Neural progenitor cell (in vitro differentiated cells): ENCODE results near the gene KRT78. TPM values are rescaled to one million over a fixed set of nuclear protein-coding genes. Genes with fewer than 3 reads are reported as not detected.

Experiments
- DNase-seq: peaks from one replicate; pipeline ENCODE4 v3.0.0-alpha.2; 2016; ENCODE audit warnings: low spot score
- H2AFZ ChIP-seq: fragments of 200-600 bp; sonication (generic); replicated peaks from 2 replicates; pipeline ENCODE4 v1.6.1; 2016; ENCODE audit warnings: antibody characterized with exemption
- H3F3A ChIP-seq: fragments of 200-600 bp; sonication (generic); 2 replicates; pipeline ENCODE4 v1.6.1; 2016; ENCODE audit warnings: antibody characterized with exemption, low read depth
- H3K27ac ChIP-seq: fragments of 200-600 bp; sonication (generic); 2 replicates; pipeline ENCODE4 v1.5.1; 2016; ENCODE audit warnings: mild to moderate bottlenecking
- H3K27me3 ChIP-seq: fragments of 200-600 bp; sonication (generic); 2 replicates; pipeline ENCODE4 v1.6.1; 2016; ENCODE audit warnings: mild to moderate bottlenecking, moderate library complexity
- H3K36me3 ChIP-seq: fragments of 200-600 bp; sonication (generic); 2 replicates; pipeline ENCODE4 v1.5.1; 2016
- H3K4me1 ChIP-seq: fragments of 200-600 bp; sonication (generic); 2 replicates; pipeline ENCODE4 v1.6.1; 2016; ENCODE audit warnings: mixed run types
- H3K4me2 ChIP-seq: fragments of 200-600 bp; sonication (generic); 2 replicates; pipeline ENCODE4 v1.6.1; 2016
- H3K4me3 ChIP-seq: fragments of 200-600 bp; sonication (generic); 2 replicates; pipeline ENCODE4 v1.5.1; 2016
- H3K79me2 ChIP-seq: fragments of 200-600 bp; sonication (generic); 2 replicates; pipeline ENCODE4 v1.6.1; 2016; ENCODE audit warnings: low read depth
- H3K9ac ChIP-seq: fragments of 200-600 bp; sonication (generic); 2 replicates; pipeline ENCODE4 v1.6.1; 2016
- H3K9me3 ChIP-seq: fragments of 200-600 bp; sonication (generic); 2 replicates; pipeline ENCODE4 v1.5.1; 2016; ENCODE audit warnings: low read depth
- H4K20me1 ChIP-seq: fragments of 200-600 bp; sonication (generic); 2 replicates; pipeline ENCODE4 v1.6.1; 2016; ENCODE audit warnings: low read depth
- H3K27ac Mint-ChIP-seq: 3 replicates; pipeline ENCODE4 v1.8.0; 2021; ENCODE audit warnings: mixed read lengths
- H3K27me3 Mint-ChIP-seq: 2 replicates; pipeline ENCODE4 v1.8.0; 2022; ENCODE audit warnings: low read depth, mild to moderate bottlenecking, inconsistent platforms, moderate library complexity, mixed read lengths; ENCODE audit not compliant: insufficient read depth
- H3K36me3 Mint-ChIP-seq: 3 replicates; pipeline ENCODE4 v1.8.0; 2021; ENCODE audit warnings: mixed read lengths
- H3K4me1 Mint-ChIP-seq: 3 replicates; pipeline ENCODE4 v1.8.0; 2021; ENCODE audit warnings: mixed read lengths
- H3K4me3 Mint-ChIP-seq: 3 replicates; pipeline ENCODE4 v1.8.0; 2021; ENCODE audit warnings: mild to moderate bottlenecking, moderate library complexity, mixed read lengths
- H3K9me3 Mint-ChIP-seq: 3 replicates; pipeline ENCODE4 v1.8.0; 2020; ENCODE audit warnings: mixed read lengths
- EZH2 ChIP-seq: fragments of 200-600 bp; sonication (generic); IDR thresholded peaks from 2 replicates; pipeline ENCODE4 v1.6.1; 2017; ENCODE audit warnings: antibody characterized with exemption, mild to moderate bottlenecking, moderate library complexity
- EZH2phosphoT487 ChIP-seq: fragments of 200-600 bp; sonication (generic); IDR thresholded peaks from 2 replicates; pipeline ENCODE4 v1.6.1; 2017; ENCODE audit warnings: antibody characterized with exemption
- total RNA-seq: library from RNA; depleted of rRNA; stranded (reverse); fragments of >200 nt; gene quantifications from 2 replicates; pipeline ENCODE4 v1.2.3, GENCODE V29; 2015; ENCODE audit warnings: low replicate concordance
- TF ChIP-seq, protein P1 (sequence below): fragments of 200-600 bp; sonication (generic); IDR thresholded peaks from 2 replicates; pipeline ENCODE4 v1.5.1; 2017; ENCODE audit warnings: antibody characterized with exemption, mild to moderate bottlenecking

KRT78 gene
- total RNA-seq, 1 donor from 2014 or later, result not detected

DNA sequence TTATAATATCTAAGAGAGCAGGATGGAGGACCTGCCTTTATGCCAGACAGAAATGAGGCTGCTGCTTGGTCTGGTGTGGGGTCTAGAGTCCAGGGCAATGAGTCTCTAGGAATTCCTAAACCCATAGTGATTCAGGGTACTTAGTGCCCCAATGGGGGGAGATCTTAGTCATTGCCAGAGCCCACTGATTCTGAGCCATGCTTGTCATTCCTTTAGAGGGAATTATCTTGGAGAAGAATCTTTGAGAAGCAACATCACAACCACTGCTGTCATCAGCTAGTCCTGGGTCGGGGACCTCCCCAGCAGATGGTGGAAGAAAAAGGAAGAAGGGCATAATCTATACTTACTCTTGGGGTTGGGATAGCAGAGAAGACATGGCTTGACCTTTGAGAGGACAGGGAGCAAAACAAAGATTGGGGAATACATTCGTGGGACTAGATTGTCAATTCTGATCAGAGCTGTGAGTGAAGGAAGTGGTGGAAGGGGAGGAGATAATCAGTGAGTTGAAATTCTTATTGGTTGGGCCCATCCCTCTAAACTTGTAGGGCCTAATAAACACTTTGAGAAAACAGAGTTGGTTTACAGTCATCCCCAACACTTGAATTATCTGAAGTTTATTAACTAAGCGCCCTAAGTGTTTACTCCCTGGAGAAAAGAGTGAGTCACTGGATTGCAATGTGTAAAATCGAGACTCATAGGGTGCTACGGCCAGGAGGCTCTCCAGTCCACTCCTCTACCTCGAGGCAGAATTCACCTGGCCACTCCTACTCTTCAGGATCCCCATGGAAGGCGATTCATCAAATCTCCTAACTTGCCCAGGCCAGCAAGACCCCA is 49.9 kb downstream of the KRT78 start:
- H3K4me2 ChIP-seq, result no peak overlapping the region
- Mint-ChIP-seq H3K9me3 (no peaks in the 10 kb centered on the region), H3K27ac (no peak overlapping the region), H3K4me1 (no peaks in the 10 kb centered on the region), H3K4me3 (no peak overlapping the region), H3K36me3 (no peaks in the 10 kb centered on the region), H3K27me3 (peaks cover 11% of the 10 kb centered on the region)
- no peak overlapping the region for H3K27ac ChIP-seq
- H3K4me1 ChIP-seq, result no peaks in the 10 kb centered on the region
- no peaks in the 10 kb centered on the region for H3K9me3 ChIP-seq
- no peak overlapping the region for H2AFZ ChIP-seq
- H3K36me3 ChIP-seq, result no peaks in the 10 kb centered on the region
- H3K9ac ChIP-seq, result no peak overlapping the region
- no peaks in the 10 kb centered on the region for H3K27me3 ChIP-seq
- H4K20me1 ChIP-seq, result no peaks in the 10 kb centered on the region
- H3K79me2 ChIP-seq, result no peaks in the 10 kb centered on the region
- DNase-seq, result no peak
- TF ChIP-seq EZH2phosphoT487, result no peak
- TF ChIP-seq EZH2, result no peak
- TF ChIP-seq, protein P1, sequence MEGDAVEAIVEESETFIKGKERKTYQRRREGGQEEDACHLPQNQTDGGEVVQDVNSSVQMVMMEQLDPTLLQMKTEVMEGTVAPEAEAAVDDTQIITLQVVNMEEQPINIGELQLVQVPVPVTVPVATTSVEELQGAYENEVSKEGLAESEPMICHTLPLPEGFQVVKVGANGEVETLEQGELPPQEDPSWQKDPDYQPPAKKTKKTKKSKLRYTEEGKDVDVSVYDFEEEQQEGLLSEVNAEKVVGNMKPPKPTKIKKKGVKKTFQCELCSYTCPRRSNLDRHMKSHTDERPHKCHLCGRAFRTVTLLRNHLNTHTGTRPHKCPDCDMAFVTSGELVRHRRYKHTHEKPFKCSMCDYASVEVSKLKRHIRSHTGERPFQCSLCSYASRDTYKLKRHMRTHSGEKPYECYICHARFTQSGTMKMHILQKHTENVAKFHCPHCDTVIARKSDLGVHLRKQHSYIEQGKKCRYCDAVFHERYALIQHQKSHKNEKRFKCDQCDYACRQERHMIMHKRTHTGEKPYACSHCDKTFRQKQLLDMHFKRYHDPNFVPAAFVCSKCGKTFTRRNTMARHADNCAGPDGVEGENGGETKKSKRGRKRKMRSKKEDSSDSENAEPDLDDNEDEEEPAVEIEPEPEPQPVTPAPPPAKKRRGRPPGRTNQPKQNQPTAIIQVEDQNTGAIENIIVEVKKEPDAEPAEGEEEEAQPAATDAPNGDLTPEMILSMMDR, result no peak
- no peak overlapping the region for H3K4me3 ChIP-seq
- H3F3A ChIP-seq, result no peaks in the 10 kb centered on the region

DNA sequence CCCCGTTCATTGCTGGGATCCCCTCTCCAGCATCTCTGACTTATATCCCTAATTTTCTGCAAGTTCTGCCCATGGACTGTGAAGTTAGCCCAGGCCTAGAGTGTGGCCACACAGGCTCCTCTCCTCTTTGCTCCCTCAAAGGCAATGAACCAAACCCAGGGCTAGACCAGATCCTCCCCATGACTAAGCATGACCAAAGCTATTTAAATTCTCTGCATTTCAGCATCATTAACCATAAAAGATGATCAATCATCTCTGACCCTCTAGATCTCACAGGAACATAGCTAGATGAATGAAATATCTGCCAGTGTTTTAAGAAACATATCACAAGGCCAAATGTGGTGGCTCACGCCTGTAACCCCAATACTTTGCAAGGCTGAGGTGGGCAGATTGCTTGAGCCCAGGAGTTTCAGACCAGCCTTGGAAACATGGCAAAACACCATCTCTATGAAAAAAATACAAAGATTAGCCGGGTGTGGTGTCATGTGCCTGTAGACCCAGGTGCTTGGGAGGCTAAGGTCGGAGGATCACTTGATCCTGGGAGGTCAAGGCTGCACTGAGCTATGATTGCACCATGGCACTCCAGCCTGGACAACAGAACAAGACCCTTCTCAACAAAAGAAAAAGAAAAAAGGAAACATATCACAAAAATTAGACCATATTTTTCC is 50.7 kb downstream of the KRT78 start:
- H3K79me2 ChIP-seq, result no peaks in the 10 kb centered on the region
- DNase-seq, result no peak
- no peak overlapping the region for H3K4me3 ChIP-seq
- Mint-ChIP-seq H3K27ac (no peak overlapping the region), H3K4me3 (no peak overlapping the region), H3K9me3 (no peaks in the 10 kb centered on the region), H3K27me3 (peaks cover 11% of the 10 kb centered on the region), H3K4me1 (no peaks in the 10 kb centered on the region), H3K36me3 (no peaks in the 10 kb centered on the region)
- no peak overlapping the region for H3K4me2 ChIP-seq
- H3K4me1 ChIP-seq, result no peaks in the 10 kb centered on the region
- no peaks in the 10 kb centered on the region for H4K20me1 ChIP-seq
- TF ChIP-seq, protein P1, result no peak
- TF ChIP-seq EZH2phosphoT487 (no peak), EZH2 (no peak)
- H3K36me3 ChIP-seq, result no peaks in the 10 kb centered on the region
- H3K9ac ChIP-seq, result no peak overlapping the region
- H3K9me3 ChIP-seq, result no peaks in the 10 kb centered on the region
- no peak overlapping the region for H2AFZ ChIP-seq
- no peak overlapping the region for H3K27ac ChIP-seq
- H3F3A ChIP-seq, result no peaks in the 10 kb centered on the region
- no peaks in the 10 kb centered on the region for H3K27me3 ChIP-seq

DNA sequence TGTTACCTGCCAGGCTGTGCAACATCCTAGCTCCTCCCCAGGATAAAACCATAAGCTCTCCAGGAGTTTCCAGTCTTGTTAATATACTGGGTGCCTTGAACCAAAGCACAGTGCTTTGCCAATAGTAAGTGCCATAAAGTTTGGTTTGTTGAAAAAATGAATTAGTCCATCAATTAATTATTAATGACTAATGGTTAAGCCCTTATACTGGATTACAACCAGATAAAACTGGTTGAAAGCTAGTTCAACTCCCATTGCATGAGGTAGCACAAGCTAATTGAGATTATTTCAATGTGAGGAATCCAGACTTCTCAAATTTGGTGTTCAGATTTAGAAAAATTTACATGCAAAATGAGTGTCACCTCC is 51.3 kb downstream of the KRT78 start:
- no peaks in the 10 kb centered on the region for H3K4me1 Mint-ChIP-seq
- DNase-seq, result no peak
- TF ChIP-seq EZH2, result no peak
- TF ChIP-seq, protein P1, result no peak
- TF ChIP-seq EZH2phosphoT487, result no peak
- H3F3A ChIP-seq, result no peaks in the 10 kb centered on the region
- no peak overlapping the region for H3K9ac ChIP-seq
- peaks cover 11% of the 10 kb centered on the region for H3K27me3 Mint-ChIP-seq
- H3K9me3 ChIP-seq, result no peaks in the 10 kb centered on the region
- H3K27ac Mint-ChIP-seq, result no peak overlapping the region
- no peak overlapping the region for H3K4me3 Mint-ChIP-seq
- H3K9me3 Mint-ChIP-seq, result no peaks in the 10 kb centered on the region
- no peak overlapping the region for H2AFZ ChIP-seq
- no peaks in the 10 kb centered on the region for H3K27me3 ChIP-seq
- H3K4me3 ChIP-seq, result no peak overlapping the region
- H3K36me3 ChIP-seq, result no peaks in the 10 kb centered on the region
- no peak overlapping the region for H3K27ac ChIP-seq
- no peaks in the 10 kb centered on the region for H4K20me1 ChIP-seq
- no peak overlapping the region for H3K4me2 ChIP-seq
- H3K4me1 ChIP-seq, result no peaks in the 10 kb centered on the region
- H3K36me3 Mint-ChIP-seq, result no peaks in the 10 kb centered on the region
- no peaks in the 10 kb centered on the region for H3K79me2 ChIP-seq
